ENCODE results near the gene SGTA.

SGTA gene

GRCh38 chr19:2750808-2751437, 32.1 kb downstream of the SGTA start:
- H3K27ac ChIP-seq (ENCODE audit: low read depth in 2 of 2, low read length in 2 of 2): no peak overlapping the region
- H3K9ac ChIP-seq (ENCODE audit: low read depth in 1 of 2, low read length in 2 of 2): no peak overlapping the region
- peaks cover 0 to 19% of the 10 kb centered on the region in 2 donors for H3K36me3 ChIP-seq (ENCODE audit: control insufficient read depth in 2 of 2, insufficient read depth in 2 of 2, low read length in 2 of 2)
- H3K27me3 ChIP-seq (ENCODE audit: control insufficient read depth in 2 of 2, insufficient read depth in 2 of 2, low read length in 2 of 2): no peaks in the 10 kb centered on the region
- no peaks in the 10 kb centered on the region for H3K9me3 ChIP-seq (ENCODE audit: control insufficient read depth in 2 of 2, low read length in 2 of 2)
- H3K4me3 ChIP-seq (ENCODE audit: low read length in 2 of 2): no peak overlapping the region
- H3K4me1 ChIP-seq (ENCODE audit: control insufficient read depth in 2 of 2, insufficient read depth in 2 of 2, low read length in 2 of 2): peaks cover 0 to 3% of the 10 kb centered on the region in 2 donors

- H3K4me1 ChIP-seq (ENCODE audit: control insufficient read depth in 2 of 2, insufficient read depth in 2 of 2, low read length in 2 of 2): peaks cover 0 to 3% of the 10 kb centered on the region in 2 donors
- H3K27ac ChIP-seq (ENCODE audit: low read depth in 2 of 2, low read length in 2 of 2): no peak overlapping the region
- no peaks in the 10 kb centered on the region for H3K27me3 ChIP-seq (ENCODE audit: control insufficient read depth in 2 of 2, insufficient read depth in 2 of 2, low read length in 2 of 2)
- no peaks in the 10 kb centered on the region for H3K9me3 ChIP-seq (ENCODE audit: control insufficient read depth in 2 of 2, low read length in 2 of 2)
- no peaks in the 10 kb centered on the region for H3K36me3 ChIP-seq (ENCODE audit: control insufficient read depth in 2 of 2, insufficient read depth in 2 of 2, low read length in 2 of 2)
- H3K4me3 ChIP-seq (ENCODE audit: low read length in 2 of 2): no peak overlapping the region
- H3K9ac ChIP-seq (ENCODE audit: low read depth in 1 of 2, low read length in 2 of 2): no peak overlapping the region
Measured at GRCh38 chr19:2747349-2747748, 35.7 kb downstream of the SGTA start.

GRCh38 chr19:2744113-2744512, 39.0 kb downstream of the SGTA start:
- Histone ChIP-seq H3K4me1 (ENCODE audit: control insufficient read depth in 2 of 2, insufficient read depth in 2 of 2, low read length in 2 of 2) (peaks cover 7 to 8% of the 10 kb centered on the region in 2 donors), H3K9ac (ENCODE audit: low read depth in 1 of 2, low read length in 2 of 2) (no peak overlapping the region), H3K36me3 (ENCODE audit: control insufficient read depth in 2 of 2, insufficient read depth in 2 of 2, low read length in 2 of 2) (no peaks in the 10 kb centered on the region), H3K4me3 (ENCODE audit: low read length in 2 of 2) (no peak overlapping the region), H3K27me3 (ENCODE audit: control insufficient read depth in 2 of 2, insufficient read depth in 2 of 2, low read length in 2 of 2) (no peaks in the 10 kb centered on the region), H3K9me3 (ENCODE audit: control insufficient read depth in 2 of 2, low read length in 2 of 2) (no peaks in the 10 kb centered on the region), H3K27ac (ENCODE audit: low read depth in 2 of 2, low read length in 2 of 2) (no peak overlapping the region)

- H3K4me1 ChIP-seq (ENCODE audit: control insufficient read depth in 2 of 2, insufficient read depth in 2 of 2, low read length in 2 of 2): peaks cover 8% of the 10 kb centered on the region in 2 donors
- H3K27ac ChIP-seq (ENCODE audit: low read depth in 2 of 2, low read length in 2 of 2): no peak overlapping the region
- H3K9ac ChIP-seq (ENCODE audit: low read depth in 1 of 2, low read length in 2 of 2): no peak overlapping the region
- H3K4me3 ChIP-seq (ENCODE audit: low read length in 2 of 2): no peak overlapping the region
- H3K36me3 ChIP-seq (ENCODE audit: control insufficient read depth in 2 of 2, insufficient read depth in 2 of 2, low read length in 2 of 2): no peaks in the 10 kb centered on the region
- no peaks in the 10 kb centered on the region for H3K9me3 ChIP-seq (ENCODE audit: control insufficient read depth in 2 of 2, low read length in 2 of 2)
- no peaks in the 10 kb centered on the region for H3K27me3 ChIP-seq (ENCODE audit: control insufficient read depth in 2 of 2, insufficient read depth in 2 of 2, low read length in 2 of 2)
Measured at GRCh38 chr19:2743099-2743498, 40.0 kb downstream of the SGTA start.

- no peaks in the 10 kb centered on the region for H3K9me3 ChIP-seq (ENCODE audit: control insufficient read depth in 2 of 2, low read length in 2 of 2)
- H3K4me1 ChIP-seq (ENCODE audit: control insufficient read depth in 2 of 2, insufficient read depth in 2 of 2, low read length in 2 of 2): peaks cover 8% of the 10 kb centered on the region in 2 donors
- H3K9ac ChIP-seq (ENCODE audit: low read depth in 1 of 2, low read length in 2 of 2): no peak overlapping the region
- peak overlapping the region in 1 of 2 donors; percentile 41 for H3K4me3 ChIP-seq (ENCODE audit: low read length in 2 of 2)
- H3K27me3 ChIP-seq (ENCODE audit: control insufficient read depth in 2 of 2, insufficient read depth in 2 of 2, low read length in 2 of 2): no peaks in the 10 kb centered on the region
- peaks cover 11% of the 10 kb centered on the region in 2 donors for H3K36me3 ChIP-seq (ENCODE audit: control insufficient read depth in 2 of 2, insufficient read depth in 2 of 2, low read length in 2 of 2)
- H3K27ac ChIP-seq (ENCODE audit: low read depth in 2 of 2, low read length in 2 of 2): no peak overlapping the region
Measured at GRCh38 chr19:2740314-2740656, 42.8 kb downstream of the SGTA start.

GRCh38 chr19:2739602-2740313, 43.3 kb downstream of the SGTA start, which contains the start of gene SLC39A3:
SLC39A3 (minus strand) TSS chr19:2740017; CDS start chr19:2737257, 2,760 bp downstream.
- H3K9ac ChIP-seq (ENCODE audit: low read depth in 1 of 2, low read length in 2 of 2): peak within 1 kb of the TSS; percentile 61 to 76
- H3K27me3 ChIP-seq (ENCODE audit: control insufficient read depth in 2 of 2, insufficient read depth in 2 of 2, low read length in 2 of 2): no peaks in the 10 kb centered on the region
- H3K4me1 ChIP-seq (ENCODE audit: control insufficient read depth in 2 of 2, insufficient read depth in 2 of 2, low read length in 2 of 2): peaks cover 8% of the 10 kb centered on the region in 2 donors
- H3K27ac ChIP-seq (ENCODE audit: low read depth in 2 of 2, low read length in 2 of 2): peak within 1 kb of the TSS in 1 of 2 donors; percentile 43
- peaks cover 11 to 15% of the 10 kb centered on the region in 2 donors for H3K36me3 ChIP-seq (ENCODE audit: control insufficient read depth in 2 of 2, insufficient read depth in 2 of 2, low read length in 2 of 2)
- no peaks in the 10 kb centered on the region for H3K9me3 ChIP-seq (ENCODE audit: control insufficient read depth in 2 of 2, low read length in 2 of 2)
- H3K4me3 ChIP-seq (ENCODE audit: low read length in 2 of 2): peak within 1 kb of the TSS; percentile 86 to 90

GRCh38 chr19:2736550-2737190, 46.4 kb downstream of the SGTA start:
- H3K4me1 ChIP-seq (ENCODE audit: control insufficient read depth in 2 of 2, insufficient read depth in 2 of 2, low read length in 2 of 2): peaks cover 8% of the 10 kb centered on the region in 2 donors
- no peaks in the 10 kb centered on the region for H3K9me3 ChIP-seq (ENCODE audit: control insufficient read depth in 2 of 2, low read length in 2 of 2)
- peaks cover 14 to 18% of the 10 kb centered on the region in 2 donors for H3K36me3 ChIP-seq (ENCODE audit: control insufficient read depth in 2 of 2, insufficient read depth in 2 of 2, low read length in 2 of 2)
- H3K27me3 ChIP-seq (ENCODE audit: control insufficient read depth in 2 of 2, insufficient read depth in 2 of 2, low read length in 2 of 2): no peaks in the 10 kb centered on the region
- no peak overlapping the region for H3K4me3 ChIP-seq (ENCODE audit: low read length in 2 of 2)
- H3K9ac ChIP-seq (ENCODE audit: low read depth in 1 of 2, low read length in 2 of 2): no peak overlapping the region
- H3K27ac ChIP-seq (ENCODE audit: low read depth in 2 of 2, low read length in 2 of 2): no peak overlapping the region

GRCh38 chr19:2735374-2735773, 47.7 kb downstream of the SGTA start:
- Histone ChIP-seq H3K27me3 (ENCODE audit: control insufficient read depth in 2 of 2, insufficient read depth in 2 of 2, low read length in 2 of 2) (no peaks in the 10 kb centered on the region), H3K36me3 (ENCODE audit: control insufficient read depth in 2 of 2, insufficient read depth in 2 of 2, low read length in 2 of 2) (peaks cover 14 to 18% of the 10 kb centered on the region in 2 donors), H3K4me3 (ENCODE audit: low read length in 2 of 2) (no peak overlapping the region), H3K27ac (ENCODE audit: low read depth in 2 of 2, low read length in 2 of 2) (no peak overlapping the region), H3K9ac (ENCODE audit: low read depth in 1 of 2, low read length in 2 of 2) (no peak overlapping the region), H3K9me3 (ENCODE audit: control insufficient read depth in 2 of 2, low read length in 2 of 2) (no peaks in the 10 kb centered on the region), H3K4me1 (ENCODE audit: control insufficient read depth in 2 of 2, insufficient read depth in 2 of 2, low read length in 2 of 2) (peaks cover 8% of the 10 kb centered on the region in 2 donors)

GRCh38 chr19:2734589-2735288, 48.3 kb downstream of the SGTA start:
- Histone ChIP-seq H3K27me3 (ENCODE audit: control insufficient read depth in 2 of 2, insufficient read depth in 2 of 2, low read length in 2 of 2) (no peaks in the 10 kb centered on the region), H3K27ac (ENCODE audit: low read depth in 2 of 2, low read length in 2 of 2) (no peak overlapping the region), H3K9me3 (ENCODE audit: control insufficient read depth in 2 of 2, low read length in 2 of 2) (no peaks in the 10 kb centered on the region), H3K4me3 (ENCODE audit: low read length in 2 of 2) (no peak overlapping the region), H3K36me3 (ENCODE audit: control insufficient read depth in 2 of 2, insufficient read depth in 2 of 2, low read length in 2 of 2) (peaks cover 14 to 18% of the 10 kb centered on the region in 2 donors), H3K9ac (ENCODE audit: low read depth in 1 of 2, low read length in 2 of 2) (no peak overlapping the region), H3K4me1 (ENCODE audit: control insufficient read depth in 2 of 2, insufficient read depth in 2 of 2, low read length in 2 of 2) (peaks cover 5 to 8% of the 10 kb centered on the region in 2 donors)

Data from mucosa of rectum (tissue), 2 donors.